ENCODE results near the gene PSMD8. TPM values are rescaled to one million over a fixed set of nuclear protein-coding genes. Genes with fewer than 3 reads are reported as not detected.

The PSMD8 gene
- total RNA-seq, 1 experiment from 2014 or later = 195 TPM

DNA sequence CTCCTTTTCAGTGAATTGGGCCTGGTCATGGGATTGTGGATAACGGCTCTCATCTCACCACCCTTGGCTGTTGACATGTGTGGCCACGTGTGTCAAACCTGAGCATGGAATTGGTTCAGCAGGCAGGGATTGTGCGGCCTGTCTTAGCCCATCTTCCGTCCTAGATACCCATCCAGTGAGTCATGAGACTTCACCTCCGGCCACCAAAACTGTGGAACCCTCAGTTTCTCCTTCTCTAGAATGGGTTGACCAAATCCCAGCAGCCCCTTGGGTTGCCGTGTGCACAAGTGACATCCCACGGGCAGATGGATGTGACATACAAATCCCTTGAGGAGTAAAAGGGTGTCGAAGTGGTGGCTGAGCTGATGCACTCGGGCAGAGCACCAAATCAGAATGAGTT lies 6.8 kb downstream of the PSMD8 start:
- intact Hi-C loops (cut with micrococcal nuclease) = no loop called here
- Histone ChIP-seq H3K4me2 (ENCODE audit: low read length) (no peak overlapping the region), H4K20me1 (ENCODE audit: insufficient read depth) (no peaks in the 10 kb centered on the region), H3K4me3 (replicated peaks in 1 of 2; ENCODE audit: low read depth in 1 of 2, low read length in 2 of 2) (no peak overlapping the region), H3K9me3 (ENCODE audit: control insufficient read depth in 1 of 2, insufficient read depth in 1 of 2, low read depth in 1 of 2, low read length in 2 of 2) (no peaks in the 10 kb centered on the region), H3K27me3 (ENCODE audit: insufficient read depth, low read length) (no peaks in the 10 kb centered on the region), H3K79me2 (ENCODE audit: insufficient read depth, low read length) (peaks cover 46% of the 10 kb centered on the region), H3K9ac (ENCODE audit: low read length) (no peak overlapping the region), H3K4me1 (ENCODE audit: control insufficient read depth in 1 of 2, insufficient read depth in 2 of 2, low read length in 2 of 2) (peaks cover 1 to 9% of the 10 kb centered on the region in 2 experiments; a peak in 2 of 4 replicates), H2AFZ (ENCODE audit: low read depth, low read length, poor library complexity, severe bottlenecking) (no peak overlapping the region), H3K27ac (ENCODE audit: low read depth, low read length) (no peak overlapping the region), H3K36me3 (ENCODE audit: control insufficient read depth in 1 of 2, insufficient read depth in 2 of 2, low read length in 2 of 2) (peaks cover 47 to 50% of the 10 kb centered on the region in 2 experiments), H3K9me2 (ENCODE audit: insufficient read depth) (no peaks in the 10 kb centered on the region)
- POLR2A ChIA-PET = interaction anchor here (0.7 kb wide), 1 partner anchor 710 kb away, joined by 3 read pairs; no protein-coding TSS in a partner anchor
- DNase-seq (ENCODE audit: low read depth, low spot score) (no peak), ATAC-seq (no peak)
- no peak for TF ChIP-seq MAX (IDR thresholded peaks at IDR 0.05)
- RAD21 ChIA-PET (ENCODE audit: low non-redundant PET in 1 of 2, low total read pairs in 2 of 2, uncharacterized antibody in 2 of 2, unreplicated experiment in 2 of 2) = no interaction called here
- CTCF ChIA-PET = no interaction called here
- no TSS peak for BruUV-seq (replicated peaks)

- Histone ChIP-seq H3K9me2 (ENCODE audit: insufficient read depth) (no peaks in the 10 kb centered on the region), H3K27me3 (ENCODE audit: insufficient read depth, low read length) (no peaks in the 10 kb centered on the region), H3K27ac (ENCODE audit: low read depth, low read length) (no peak overlapping the region), H3K36me3 (ENCODE audit: control insufficient read depth in 1 of 2, insufficient read depth in 2 of 2, low read length in 2 of 2) (peaks cover 37 to 41% of the 10 kb centered on the region in 2 experiments; a peak in 3 of 4 replicates), H3K4me1 (ENCODE audit: control insufficient read depth in 1 of 2, insufficient read depth in 2 of 2, low read length in 2 of 2) (peaks cover 3 to 15% of the 10 kb centered on the region in 2 experiments), H3K9me3 (ENCODE audit: control insufficient read depth in 1 of 2, insufficient read depth in 1 of 2, low read depth in 1 of 2, low read length in 2 of 2) (no peaks in the 10 kb centered on the region), H4K20me1 (ENCODE audit: insufficient read depth) (no peaks in the 10 kb centered on the region), H3K9ac (ENCODE audit: low read length) (no peak overlapping the region), H3K79me2 (ENCODE audit: insufficient read depth, low read length) (peaks cover 25% of the 10 kb centered on the region; the same call in 1 of the 2 replicates), H3K4me3 (replicated peaks in 1 of 2; ENCODE audit: low read depth in 1 of 2, low read length in 2 of 2) (no peak overlapping the region), H3K4me2 (ENCODE audit: low read length) (no peak overlapping the region), H2AFZ (ENCODE audit: low read depth, low read length, poor library complexity, severe bottlenecking) (no peak overlapping the region)
- ATAC-seq (no peak), DNase-seq (ENCODE audit: low read depth, low spot score) (no peak)
- POLR2A ChIA-PET = no interaction called here
- CTCF ChIA-PET = no interaction called here
- no peak for TF ChIP-seq RAD21 (IDR thresholded peaks at IDR 0.05; ENCODE audit: low read depth)
- TF ChIP-seq CEBPB (IDR thresholded peaks at IDR 0.05; ENCODE audit: low read depth) = no peak
- TF ChIP-seq POLR2A (IDR thresholded peaks at IDR 0.05; ENCODE audit: borderline replicate concordance, extremely low read depth, insufficient read depth, insufficient read length) = no peak
- no peak for TF ChIP-seq ATF3 (IDR thresholded peaks at IDR 0.05)
- no peak for TF ChIP-seq ZBTB33 (IDR thresholded peaks at IDR 0.05; ENCODE audit: extremely low read depth, insufficient replicate concordance, low read length)
- TF ChIP-seq EGR1 (IDR thresholded peaks at IDR 0.05; ENCODE audit: low read depth) = no peak
- TF ChIP-seq ZFX (IDR thresholded peaks at IDR 0.05) = no peak
- no peak for TF ChIP-seq ELF1 (IDR thresholded peaks at IDR 0.05; ENCODE audit: borderline replicate concordance, low read depth)
- no peak for TF ChIP-seq JUND (IDR thresholded peaks at IDR 0.05)
- TSS peak; percentile 19 for BruUV-seq (replicated peaks)
- RAD21 ChIA-PET (ENCODE audit: low non-redundant PET in 1 of 2, low total read pairs in 2 of 2, uncharacterized antibody in 2 of 2, unreplicated experiment in 2 of 2) = no interaction called here
- intact Hi-C loops (cut with micrococcal nuclease) = no loop called here
These were observed 8.8 kb downstream of the PSMD8 start for GRCh38 chr19:38383184-38383583.
